GM18517 (cell line): ENCODE measurements around the gene FOXO3B.
"Not testable (repeated sequence)": the region's sequence is repeated elsewhere in the genome, so short reads cannot be mapped to it uniquely, and the experiment has no call there.

ENCODE experiments used
- ATAC-seq: cut with Tn5 transposase; IDR thresholded peaks from one replicate; pipeline ENCODE4 v1.9.1; 2021; ENCODE audit warnings: mild to moderate bottlenecking, moderate library complexity; ENCODE audit not compliant: unreplicated experiment

FOXO3B gene

GRCh38 chr17:18661924-18662624 lies 20.0 kb downstream of the FOXO3B start:
- not testable (repeated sequence) for ATAC-seq

GRCh38 chr17:18650094-18650493 lies 32.0 kb downstream of the FOXO3B start:
- ATAC-seq: not testable (repeated sequence)

GRCh38 chr17:18644291-18644690 lies 37.8 kb downstream of the FOXO3B start, which contains the start of gene TBC1D28:
TBC1D28 (minus strand) TSS chr17:18644391; CDS start chr17:18641352, 3,039 bp downstream.
- ATAC-seq: not testable (repeated sequence)

- not testable (repeated sequence) for ATAC-seq
These were observed 39.0 kb downstream of the FOXO3B start for GRCh38 chr17:18643124-18643523.

GRCh38 chr17:18638357-18638756 lies 43.8 kb downstream of the FOXO3B start:
- not testable (repeated sequence) for ATAC-seq

- ATAC-seq: not testable (repeated sequence)
These were observed 45.9 kb downstream of the FOXO3B start for GRCh38 chr17:18636237-18636636.

- ATAC-seq: not testable (repeated sequence)
These were observed 46.3 kb downstream of the FOXO3B start for GRCh38 chr17:18635773-18636172.

- ATAC-seq: not testable (repeated sequence)
These were observed 47.4 kb downstream of the FOXO3B start for GRCh38 chr17:18634550-18635263.
